GM12878 (cell line): ENCODE data around the gene PRKCE. TPM values are rescaled to one million over a fixed set of nuclear protein-coding genes. Genes with fewer than 3 reads are reported as not detected.

Experiments
- ATAC-seq: fragments of 200-7000 bp; cut with Tn5 transposase; 3 replicates; pipeline ENCODE4 v1.9.1; 2020; ENCODE audit warnings: mild to moderate bottlenecking, moderate library complexity
- BruUV-seq: library from RNA; stranded (reverse); fragments of 400-500 nt; replicated peaks from 2 replicates; lab custom pipeline; 2021; lab: Mats Ljungman, UMichigan
- CTCF ChIA-PET: fragments of 300-600 bp; sonication (Branson Sonifier 250); formaldehyde crosslinking; extraction: SDS; loops from one replicate; lab custom pipeline; 2021; ENCODE audit warnings: inconsistent platforms; lab: Yijun Ruan, JAX
- POLR2A ChIA-PET: fragments of 350-600 bp; formaldehyde crosslinking; extraction: SDS; loops from one replicate; lab custom pipeline; 2021; ENCODE audit warnings: inconsistent platforms; lab: Charles Lee
- RAD21 ChIA-PET: fragments of 300-600 bp; sonication (Branson Sonifier 250); formaldehyde crosslinking; loops from one replicate; lab custom pipeline; 2023; ENCODE audit warnings: antibody characterized with exemption; ENCODE audit not compliant: unreplicated experiment; lab: Charles Lee
- SMC1A ChIA-PET: fragments of 300-600 bp; sonication (Branson Sonifier 250); formaldehyde crosslinking; loops from one replicate; lab custom pipeline; 2023; ENCODE audit not compliant: unreplicated experiment, uncharacterized antibody; lab: Charles Lee
- DNase-seq: peaks from one replicate; pipeline ENCODE4 v3.0.0-alpha.2; 2011; ENCODE audit warnings: low read depth, low spot score
- FAIRE-seq: peaks from 3 replicates; lab custom pipeline; 2011; peaks lifted over from hg19 to GRCh38; lab: Jason Lieb, UNC
- H2AFZ ChIP-seq: 2 replicates; pipeline ENCODE4 v1.6.0; 2011; ENCODE audit warnings: low read depth, low read length, control low read depth; ENCODE audit not compliant: control insufficient read depth
- H3K27ac ChIP-seq: 2 replicates; pipeline ENCODE4 v1.5.1; 2011; ENCODE audit warnings: control low read depth; ENCODE audit not compliant: control insufficient read depth, insufficient read depth
- H3K27me3 ChIP-seq, 2 experiments: replicated peaks in 1 of 2; 2 replicates each; pipeline versions ENCODE4 v1.6.0 to v1.6.1; 2011; ENCODE audit warnings: low read length in 1 of 2; ENCODE audit not compliant: control insufficient read depth in 2 of 2, insufficient read depth in 2 of 2
- H3K36me3 ChIP-seq, 2 experiments: 2 replicates each; pipeline ENCODE4 v1.5.1; 2011; ENCODE audit warnings: low read length in 1 of 2; ENCODE audit not compliant: control insufficient read depth in 2 of 2, insufficient read depth in 2 of 2
- H3K4me1 ChIP-seq: 2 replicates; pipeline ENCODE4 v1.6.1; 2011; ENCODE audit warnings: mild to moderate bottlenecking, low read length, moderate library complexity, mixed read lengths; ENCODE audit not compliant: control insufficient read depth, insufficient read depth
- H3K4me2 ChIP-seq: 2 replicates; pipeline ENCODE4 v1.6.0; 2011; ENCODE audit warnings: control low read depth; ENCODE audit not compliant: control insufficient read depth, insufficient read depth
- H3K4me3 ChIP-seq: fragments of 200-600 bp; sonication (generic); 2 replicates; pipeline ENCODE4 v1.5.1; 2016
- H3K79me2 ChIP-seq: 2 replicates; pipeline ENCODE4 v1.6.0; 2011; ENCODE audit warnings: low read length; ENCODE audit not compliant: control insufficient read depth, insufficient read depth
- H3K9ac ChIP-seq: 2 replicates; pipeline ENCODE4 v1.8.0; 2011; ENCODE audit warnings: low read length, control low read depth, mixed read lengths; ENCODE audit not compliant: control insufficient read depth, insufficient read depth
- H3K9me3 ChIP-seq: replicated peaks from 3 replicates; pipeline ENCODE4 v1.5.1; 2011; ENCODE audit warnings: mild to moderate bottlenecking, low read length; ENCODE audit not compliant: control insufficient read depth, insufficient read depth
- H4K20me1 ChIP-seq: 2 replicates; pipeline ENCODE4 v1.6.0; 2011; ENCODE audit not compliant: control insufficient read depth, insufficient read depth
- EGR1 ChIP-seq, 2 experiments: IDR thresholded peaks; 1 replicate in 1 of 2; 2 replicates in 1 of 2; pipeline ENCODE4 v1.6.1; 2011 to 2012; ENCODE audit warnings: low read depth in 2 of 2, low read length in 2 of 2, borderline replicate concordance in 1 of 2, mild to moderate bottlenecking in 1 of 2, moderate library complexity in 1 of 2
- IKZF2 ChIP-seq, 2 experiments: fragments of 450-650 bp; IDR thresholded peaks; 2 replicates each; pipeline ENCODE4 v1.6.1; 2017; ENCODE audit warnings: mild to moderate bottlenecking in 2 of 2, moderate library complexity in 2 of 2
- JUND ChIP-seq: IDR thresholded peaks from 2 replicates; pipeline ENCODE4 v1.6.1; 2012; ENCODE audit warnings: low read depth, mild to moderate bottlenecking, low read length, improper control_type of control experiment, moderate library complexity
- MTA2 ChIP-seq: fragments of 450-650 bp; IDR thresholded peaks from 2 replicates; pipeline ENCODE4 v1.6.1; 2016; ENCODE audit warnings: low read depth, mild to moderate bottlenecking, moderate library complexity
- SREBF2 ChIP-seq: IDR thresholded peaks from 2 replicates; pipeline ENCODE4 v1.6.1; 2012; ENCODE audit warnings: mild to moderate bottlenecking, low read length
- SUZ12 ChIP-seq: fragments of 200-600 bp; sonication (generic); IDR thresholded peaks from one replicate; pipeline ENCODE4 v1.6.1; 2018; ENCODE audit warnings: antibody characterized with exemption, mild to moderate bottlenecking; ENCODE audit not compliant: unreplicated experiment
- YBX1 ChIP-seq: fragments of 450-650 bp; IDR thresholded peaks from 2 replicates; pipeline ENCODE4 v1.6.1; 2016; ENCODE audit warnings: antibody characterized with exemption
- ZNF217 ChIP-seq: fragments of 450-650 bp; IDR thresholded peaks from 2 replicates; pipeline ENCODE4 v1.6.1; 2017; ENCODE audit warnings: antibody characterized with exemption, mild to moderate bottlenecking
- WGBS: methylation state at CpG from one replicate; pipeline ENCODE4 v1.1.6; 2016; ENCODE audit warnings: low lambda C conversion rate; ENCODE audit not compliant: insufficient replicate concordance, insufficient coverage; ENCODE audit errors: missing lambda C conversion rate; 5-methylcytosine and 5-hydroxymethylcytosine counted together
- in situ Hi-C: fragments of 300-500 bp; cut with MboI; formaldehyde crosslinking; loops from 9 replicates; pipeline ENCODE4 v1.14.3; 2018; ENCODE audit warnings: mixed read lengths
- intact Hi-C: fragments of 100-400 bp; cut with micrococcal nuclease; formaldehyde crosslinking; loops from one replicate; pipeline ENCODE4 v1.14.2; 2022; ENCODE audit not compliant: unreplicated experiment
- polyA plus RNA-seq, 11 experiments: library from polyadenylated mRNA; depleted of rRNA in 4 of 11; unstranded in 6 of 11; stranded (reverse) in 5 of 11; fragments of >200 nt; fragmentation: Nextera tagmentation in 4 of 11; fragmentation: Illumina TruSeq in 1 of 11; extraction: Ambion mirVana in 4 of 11; extraction: Trizol in 1 of 11; gene quantifications; 1 replicate in 1 of 11; 2 replicates in 10 of 11; pipeline versions ENCODE4 v1.2.1 to v1.2.3, GENCODE V29; 2011 to 2016; ENCODE audit warnings: inconsistent platforms in 2 of 11, missing spikeins in 2 of 11, low read depth in 1 of 11
- total RNA-seq, 4 experiments: library from RNA; depleted of rRNA in 3 of 4; stranded (reverse); fragments of >200 nt in 3 of 4; fragmentation: Illumina TruSeq in 1 of 4; extraction: Trizol in 1 of 4; gene quantifications; 2 replicates each; pipeline versions ENCODE4 v1.2.1 to v1.2.3, GENCODE V29; 2013 to 2021
- TF ChIP-seq, protein P1 (sequence below): fragments of 450-650 bp; conservative IDR thresholded peaks from 2 replicates; pipeline ENCODE4 v1.6.1; 2017; ENCODE audit warnings: mild to moderate bottlenecking, moderate library complexity

The PRKCE gene
- total and polyA plus RNA-seq, 10 of the 15 experiments (the other 5 are each of a cell fraction or from before 2014, with no cell fraction given): 2.6 to 28.2 (median 11.3) TPM

DNA sequence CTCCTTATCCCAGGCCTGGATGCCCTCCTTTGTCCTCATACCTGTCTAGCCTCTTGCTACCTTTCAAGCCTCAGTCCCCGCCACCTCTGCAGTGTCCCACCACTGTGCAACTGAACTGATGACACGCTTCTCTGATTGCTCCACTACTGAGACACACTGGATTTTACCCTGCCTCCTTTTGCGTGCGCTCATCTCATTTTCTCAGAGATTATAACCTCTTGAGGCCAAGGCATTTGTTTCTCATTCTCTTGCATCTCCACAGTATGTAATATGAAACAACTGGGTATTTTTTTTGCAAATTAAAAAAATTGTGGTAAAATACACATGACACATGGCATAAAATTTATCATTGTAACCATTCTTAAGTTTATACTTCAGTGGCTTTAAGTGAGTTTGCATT is 95.4 kb downstream of the PRKCE start:
- TF ChIP-seq YBX1 (no peak), SREBF2 (no peak), EGR1 (IDR thresholded peaks at IDR 0.05; ENCODE audit: borderline replicate concordance in 1 of 2, low read depth in 2 of 2, low read length in 2 of 2) (no peak), MTA2 (no peak), IKZF2 (IDR thresholded peaks at IDR 0.05) (no peak), SUZ12 (no peak), JUND (no peak), ZNF217 (no peak)
- TF ChIP-seq, protein P1, sequence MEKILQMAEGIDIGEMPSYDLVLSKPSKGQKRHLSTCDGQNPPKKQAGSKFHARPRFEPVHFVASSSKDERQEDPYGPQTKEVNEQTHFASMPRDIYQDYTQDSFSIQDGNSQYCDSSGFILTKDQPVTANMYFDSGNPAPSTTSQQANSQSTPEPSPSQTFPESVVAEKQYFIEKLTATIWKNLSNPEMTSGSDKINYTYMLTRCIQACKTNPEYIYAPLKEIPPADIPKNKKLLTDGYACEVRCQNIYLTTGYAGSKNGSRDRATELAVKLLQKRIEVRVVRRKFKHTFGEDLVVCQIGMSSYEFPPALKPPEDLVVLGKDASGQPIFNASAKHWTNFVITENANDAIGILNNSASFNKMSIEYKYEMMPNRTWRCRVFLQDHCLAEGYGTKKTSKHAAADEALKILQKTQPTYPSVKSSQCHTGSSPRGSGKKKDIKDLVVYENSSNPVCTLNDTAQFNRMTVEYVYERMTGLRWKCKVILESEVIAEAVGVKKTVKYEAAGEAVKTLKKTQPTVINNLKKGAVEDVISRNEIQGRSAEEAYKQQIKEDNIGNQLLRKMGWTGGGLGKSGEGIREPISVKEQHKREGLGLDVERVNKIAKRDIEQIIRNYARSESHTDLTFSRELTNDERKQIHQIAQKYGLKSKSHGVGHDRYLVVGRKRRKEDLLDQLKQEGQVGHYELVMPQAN: no peak
- no peak overlapping the region for H3K9ac ChIP-seq
- no peak for ATAC-seq
- intact Hi-C loops (no loop called here), in situ Hi-C loops (no loop called here)
- no peaks in the 10 kb centered on the region for H4K20me1 ChIP-seq
- H2AFZ ChIP-seq: no peak overlapping the region
- ChIA-PET SMC1A (interaction anchor here (1.7 to 1.9 kb wide), 2 partner anchors 17 to 44 kb away, joined by 4 read pairs; no protein-coding TSS in a partner anchor), RAD21 (no interaction called here), CTCF (no interaction called here), POLR2A (no interaction called here)
- 0 out of 2 replicates have a peak, but pooled peaks cover 2% of the 10 kb centered on the region for H3K79me2 ChIP-seq
- BruUV-seq: no TSS peak
- H3K27me3 ChIP-seq: no peaks in the 10 kb centered on the region
- no peak overlapping the region for H3K4me3 ChIP-seq
- no peaks in the 10 kb centered on the region; a peak in 1 of 4 replicates for H3K36me3 ChIP-seq
- H3K4me2 ChIP-seq: no peak overlapping the region
- peaks cover 14% of the 10 kb centered on the region for H3K4me1 ChIP-seq
- no peak for FAIRE-seq
- DNase-seq: no peak
- peaks cover 2% of the 10 kb centered on the region; the same call in 2 of the 3 replicates for H3K9me3 ChIP-seq
- 83% methylated on average over 4 of the region's 4 CpGs for WGBS
- no peak overlapping the region for H3K27ac ChIP-seq
